Upper lobe of left lung (tissue), 4 donors: ENCODE data around the gene OTOGL.

Source experiments
- CTCF ChIP-seq, 6 experiments: fragments of 450-650 bp in 4 of 6; fragments of 200-600 bp in 2 of 6; sonication (generic) in 2 of 6; IDR thresholded peaks; one replicate each; pipeline ENCODE4 v1.5.1; 2016 to 2019; ENCODE audit warnings: antibody characterized with exemption in 6 of 6
- EP300 ChIP-seq, 4 donors: sonication (generic); formaldehyde crosslinking; IDR thresholded peaks; one replicate each; pipeline ENCODE4 v1.5.1; 2017; ENCODE audit warnings: antibody characterized with exemption in 4 of 4, control low read depth in 2 of 4
- POLR2A ChIP-seq, 4 donors: fragments of 450-650 bp; IDR thresholded peaks; one replicate each; pipeline ENCODE4 v1.5.1; 2016 to 2017; ENCODE audit warnings: antibody characterized with exemption in 4 of 4, mild to moderate bottlenecking in 2 of 4
- POLR2AphosphoS5 ChIP-seq, 2 donors: sonication (generic); formaldehyde crosslinking; IDR thresholded peaks; one replicate each; pipeline ENCODE4 v1.5.1; 2017; ENCODE audit warnings: antibody characterized with exemption in 2 of 2

GRCh38 chr12:80059875-80060274 is 39.5 kb upstream of the OTOGL start:
- TF ChIP-seq POLR2A (IDR thresholded peaks at IDR 0.05), result no peak
- TF ChIP-seq CTCF (IDR thresholded peaks at IDR 0.05), result no peak
- no peak for TF ChIP-seq POLR2AphosphoS5 (IDR thresholded peaks at IDR 0.05)
- TF ChIP-seq EP300 (IDR thresholded peaks at IDR 0.05), result no peak
